Neural cell (in vitro differentiated cells): ENCODE measurements around the gene PDE7B.

Experiments
- EP300 ChIP-seq: fragments of 450-650 bp; conservative IDR thresholded peaks from 2 replicates; pipeline ENCODE4 v1.6.1; 2014; ENCODE audit warnings: antibody characterized with exemption, mild to moderate bottlenecking, moderate library complexity; ENCODE audit not compliant: poor library complexity, severe bottlenecking
- EZH2 ChIP-seq: fragments of 200-600, 300-800 bp; shearing (Covaris generic), sonication (generic); IDR thresholded peaks from 2 replicates; pipeline ENCODE4 v1.6.1; 2014; ENCODE audit warnings: antibody characterized with exemption, low read length, borderline replicate concordance, mild to moderate bottlenecking; ENCODE audit not compliant: insufficient read depth, poor library complexity, severe bottlenecking
- MXI1 ChIP-seq: fragments of 450-650 bp; conservative IDR thresholded peaks from 2 replicates; pipeline ENCODE4 v1.6.1; 2014; ENCODE audit warnings: antibody characterized with exemption, mild to moderate bottlenecking; ENCODE audit not compliant: poor library complexity, severe bottlenecking
- POLR2AphosphoS5 ChIP-seq: IDR thresholded peaks from 2 replicates; pipeline ENCODE4 v1.6.1; 2012
- REST ChIP-seq: IDR thresholded peaks from 2 replicates; pipeline ENCODE4 v1.6.1; 2012; ENCODE audit warnings: borderline replicate concordance
- SMC3 ChIP-seq: fragments of 450-650 bp; conservative IDR thresholded peaks from 2 replicates; pipeline ENCODE4 v1.6.1; 2014; ENCODE audit warnings: antibody characterized with exemption, mild to moderate bottlenecking, moderate library complexity; ENCODE audit not compliant: poor library complexity
- TAF1 ChIP-seq: IDR thresholded peaks from 2 replicates; pipeline ENCODE4 v1.6.1; 2012; ENCODE audit warnings: low read depth
- TF ChIP-seq, protein P1 (sequence below): fragments of 450-650 bp; IDR thresholded peaks from 2 replicates; pipeline ENCODE4 v1.5.1; 2014; ENCODE audit warnings: antibody characterized with exemption, mild to moderate bottlenecking, moderate library complexity; ENCODE audit not compliant: poor library complexity, severe bottlenecking

- TF ChIP-seq EZH2 (no peak), MXI1 (no peak), POLR2AphosphoS5 (no peak), TAF1 (no peak), REST (no peak), EP300 (no peak), SMC3 (no peak)
- TF ChIP-seq, protein P1, sequence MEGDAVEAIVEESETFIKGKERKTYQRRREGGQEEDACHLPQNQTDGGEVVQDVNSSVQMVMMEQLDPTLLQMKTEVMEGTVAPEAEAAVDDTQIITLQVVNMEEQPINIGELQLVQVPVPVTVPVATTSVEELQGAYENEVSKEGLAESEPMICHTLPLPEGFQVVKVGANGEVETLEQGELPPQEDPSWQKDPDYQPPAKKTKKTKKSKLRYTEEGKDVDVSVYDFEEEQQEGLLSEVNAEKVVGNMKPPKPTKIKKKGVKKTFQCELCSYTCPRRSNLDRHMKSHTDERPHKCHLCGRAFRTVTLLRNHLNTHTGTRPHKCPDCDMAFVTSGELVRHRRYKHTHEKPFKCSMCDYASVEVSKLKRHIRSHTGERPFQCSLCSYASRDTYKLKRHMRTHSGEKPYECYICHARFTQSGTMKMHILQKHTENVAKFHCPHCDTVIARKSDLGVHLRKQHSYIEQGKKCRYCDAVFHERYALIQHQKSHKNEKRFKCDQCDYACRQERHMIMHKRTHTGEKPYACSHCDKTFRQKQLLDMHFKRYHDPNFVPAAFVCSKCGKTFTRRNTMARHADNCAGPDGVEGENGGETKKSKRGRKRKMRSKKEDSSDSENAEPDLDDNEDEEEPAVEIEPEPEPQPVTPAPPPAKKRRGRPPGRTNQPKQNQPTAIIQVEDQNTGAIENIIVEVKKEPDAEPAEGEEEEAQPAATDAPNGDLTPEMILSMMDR: no peak
Measured at GRCh38 chr6:136012198-136012887, 160.8 kb downstream of the PDE7B start.
